H9 (cell line): Measurements from ENCODE around the gene CCSER1. TPM values are rescaled to one million over a fixed set of nuclear protein-coding genes. Genes with fewer than 3 reads are reported as not detected.

Source experiments
- DNase-seq: peaks from one replicate; pipeline ENCODE4 v3.0.0-alpha.2; 2017
- H2AFZ ChIP-seq: one replicate; pipeline ENCODE4 v1.6.1; 2013; ENCODE audit warnings: mild to moderate bottlenecking, low read length, control low read depth, moderate library complexity
- H2AK5ac ChIP-seq: 2 replicates; pipeline ENCODE4 v1.6.1; 2013; ENCODE audit warnings: low read length, control low read depth, mixed read lengths; ENCODE audit not compliant: insufficient read length
- H2BK120ac ChIP-seq: one replicate; pipeline ENCODE4 v1.6.1; 2013; ENCODE audit warnings: low read depth, mild to moderate bottlenecking, low read length, control low read depth, inconsistent platforms; ENCODE audit not compliant: poor library complexity, severe bottlenecking
- H2BK12ac ChIP-seq: 2 replicates; pipeline ENCODE4 v1.6.1; 2013; ENCODE audit warnings: low read length, control low read depth, mixed read lengths, low read depth; ENCODE audit not compliant: insufficient read length
- H2BK15ac ChIP-seq: 2 replicates; pipeline ENCODE4 v1.6.1; 2013; ENCODE audit warnings: low read depth, low read length, control low read depth
- H2BK20ac ChIP-seq: one replicate; pipeline ENCODE4 v1.6.1; 2013; ENCODE audit warnings: low read depth, mild to moderate bottlenecking, low read length, control low read depth, inconsistent platforms; ENCODE audit not compliant: poor library complexity, severe bottlenecking
- H2BK5ac ChIP-seq: 2 replicates; pipeline ENCODE4 v1.6.1; 2013; ENCODE audit warnings: low read length, control low read depth, mixed read lengths; ENCODE audit not compliant: insufficient read length
- H3K14ac ChIP-seq: 2 replicates; pipeline ENCODE4 v1.6.1; 2013; ENCODE audit warnings: low read length, control low read depth; ENCODE audit not compliant: insufficient read depth
- H3K18ac ChIP-seq: 2 replicates; pipeline ENCODE4 v1.6.1; 2013; ENCODE audit warnings: low read depth, mild to moderate bottlenecking, mixed read lengths, low read length, control low read depth; ENCODE audit not compliant: insufficient read length
- H3K23ac ChIP-seq: 2 replicates; pipeline ENCODE4 v1.6.1; 2013; ENCODE audit warnings: low read length, control low read depth, mixed read lengths, low read depth; ENCODE audit not compliant: insufficient read length
- H3K23me2 ChIP-seq: 2 replicates; pipeline ENCODE4 v1.6.1; 2013; ENCODE audit warnings: low read depth, mild to moderate bottlenecking, mixed read lengths, low read length, control low read depth; ENCODE audit not compliant: insufficient read length, poor library complexity, severe bottlenecking
- H3K27ac ChIP-seq: 2 replicates; pipeline ENCODE4 v1.5.1; 2013; ENCODE audit warnings: low read length, control low read depth, mixed read lengths, low read depth; ENCODE audit not compliant: insufficient read length
- H3K27me3 ChIP-seq: 2 replicates; pipeline ENCODE4 v1.6.1; 2013; ENCODE audit warnings: low read length, control low read depth, inconsistent platforms; ENCODE audit not compliant: insufficient read depth
- H3K4ac ChIP-seq: 2 replicates; pipeline ENCODE4 v1.6.1; 2013; ENCODE audit warnings: low read depth, mild to moderate bottlenecking, control low read depth, inconsistent platforms, low read length, moderate library complexity
- H3K4me1 ChIP-seq: 2 replicates; pipeline ENCODE4 v1.6.1; 2013; ENCODE audit warnings: low read length, control low read depth, inconsistent platforms; ENCODE audit not compliant: insufficient read depth
- H3K4me2 ChIP-seq: 2 replicates; pipeline ENCODE4 v1.6.1; 2013; ENCODE audit warnings: low read length, control low read depth, mixed read lengths; ENCODE audit not compliant: insufficient read length, insufficient read depth
- H3K56ac ChIP-seq: 2 replicates; pipeline ENCODE4 v1.6.1; 2013; ENCODE audit warnings: low read depth, mild to moderate bottlenecking, mixed read lengths, low read length, control low read depth; ENCODE audit not compliant: insufficient read length
- H3K79me1 ChIP-seq: 2 replicates; pipeline ENCODE4 v1.6.1; 2013; ENCODE audit warnings: low read depth, mild to moderate bottlenecking, moderate library complexity, low read length, control low read depth, inconsistent platforms; ENCODE audit not compliant: insufficient read depth, poor library complexity, severe bottlenecking
- H3K79me2 ChIP-seq: 2 replicates; pipeline ENCODE4 v1.6.1; 2013; ENCODE audit warnings: low read length, control low read depth, inconsistent platforms; ENCODE audit not compliant: insufficient read depth
- H3K9ac ChIP-seq: 2 replicates; pipeline ENCODE4 v1.6.1; 2013; ENCODE audit warnings: low read length, control low read depth, mixed read lengths; ENCODE audit not compliant: insufficient read length; ENCODE audit errors: extremely low read depth
- H3K9me3 ChIP-seq: one replicate; pipeline ENCODE4 v1.6.1; 2013; ENCODE audit warnings: low read depth, low read length, inconsistent platforms; ENCODE audit not compliant: control insufficient read depth
- H3T11ph ChIP-seq: one replicate; pipeline ENCODE4 v1.6.1; 2013; ENCODE audit warnings: mild to moderate bottlenecking, low read length, control low read depth, inconsistent platforms
- H4K20me1 ChIP-seq: one replicate; pipeline ENCODE4 v1.6.1; 2013; ENCODE audit not compliant: control insufficient read depth, insufficient read length, insufficient read depth
- H4K5ac ChIP-seq: 2 replicates; pipeline ENCODE4 v1.6.1; 2013; ENCODE audit warnings: low read depth, mild to moderate bottlenecking, mixed read lengths, low read length, control low read depth; ENCODE audit not compliant: insufficient read length
- H4K8ac ChIP-seq: replicated peaks from 2 replicates; pipeline ENCODE4 v1.6.1; 2013; ENCODE audit warnings: low read length, control low read depth, mixed read lengths, low read depth; ENCODE audit not compliant: insufficient read length
- H4K91ac ChIP-seq: 2 replicates; pipeline ENCODE4 v1.6.1; 2013; ENCODE audit warnings: low read depth, mild to moderate bottlenecking, moderate library complexity, mixed read lengths, low read length, control low read depth; ENCODE audit not compliant: insufficient read length
- H3K27ac Mint-ChIP-seq, 3 experiments: 2 replicates in 2 of 3; 3 replicates in 1 of 3; pipeline ENCODE4 v1.8.0; 2020 to 2021; ENCODE audit warnings: mixed read lengths in 3 of 3, mild to moderate bottlenecking in 1 of 3, moderate library complexity in 1 of 3
- H3K27me3 Mint-ChIP-seq: 2 replicates; pipeline ENCODE4 v1.8.0; 2021; ENCODE audit warnings: low read depth, mild to moderate bottlenecking, moderate library complexity, mixed read lengths
- H3K36me3 Mint-ChIP-seq, 3 experiments: 2 replicates in 2 of 3; 3 replicates in 1 of 3; pipeline ENCODE4 v1.8.0; 2020 to 2021; ENCODE audit warnings: low read depth in 3 of 3, mixed read lengths in 3 of 3; ENCODE audit not compliant: insufficient read depth in 1 of 3
- H3K4me1 Mint-ChIP-seq, 2 experiments: 2 replicates each; pipeline ENCODE4 v1.8.0; 2020; ENCODE audit warnings: mixed read lengths in 2 of 2
- H3K4me3 Mint-ChIP-seq, 2 experiments: 2 replicates in 1 of 2; 3 replicates in 1 of 2; pipeline ENCODE4 v1.8.0; 2020 to 2021; ENCODE audit warnings: mild to moderate bottlenecking in 2 of 2, mixed read lengths in 2 of 2, moderate library complexity in 1 of 2
- H3K9me3 Mint-ChIP-seq, 2 experiments: 2 replicates in 1 of 2; 3 replicates in 1 of 2; pipeline ENCODE4 v1.8.0; 2020; ENCODE audit warnings: mild to moderate bottlenecking in 2 of 2, mixed read lengths in 2 of 2, moderate library complexity in 1 of 2
- WGBS: extraction: QIAGEN DNeasy Blood & Tissue Kit; methylation state at CpG from one replicate; pipeline ENCODE4 v1.1.7; 2013; ENCODE audit warnings: missing lambda C conversion rate, low lambda C conversion rate, mixed read lengths; ENCODE audit not compliant: insufficient read length; ENCODE audit errors: extremely low coverage; 5-methylcytosine and 5-hydroxymethylcytosine counted together
- total RNA-seq: library from RNA; stranded (reverse); gene quantifications from 2 replicates; pipeline ENCODE4 v1.2.1, GENCODE V29; 2021
- TF ChIP-seq, protein P1 (sequence below): fragments of 200-600 bp; sonication (generic); conservative IDR thresholded peaks from 3 replicates; pipeline ENCODE4 v1.8.0; 2021; ENCODE audit warnings: antibody characterized with exemption, mild to moderate bottlenecking

Gene CCSER1
- total RNA-seq, 1 experiment from 2014 or later = 0.37 TPM

DNA sequence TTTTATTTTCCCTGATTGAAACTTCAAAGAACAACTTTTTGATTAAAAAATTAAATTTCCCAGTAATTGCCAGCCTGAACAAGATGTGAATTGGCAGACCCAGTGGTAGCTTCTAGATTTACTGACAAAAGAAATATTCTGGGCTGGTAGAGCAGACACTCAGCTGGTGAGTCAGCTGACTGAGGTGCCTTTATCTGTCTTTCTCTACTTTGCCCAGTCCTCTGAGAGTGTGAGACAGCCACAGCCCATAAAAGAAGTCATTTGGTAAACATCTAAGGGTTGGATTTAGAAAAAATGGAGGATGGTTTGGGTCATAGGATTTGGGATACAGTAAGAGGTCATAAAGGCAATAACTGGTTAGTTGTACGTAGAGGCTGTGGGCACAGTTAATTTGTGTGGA, 54.5 kb downstream of the CCSER1 start:
- no peak overlapping the region for H2BK15ac ChIP-seq
- no peaks in the 10 kb centered on the region for H3K27me3 Mint-ChIP-seq
- H4K8ac ChIP-seq = no peak overlapping the region
- no peak overlapping the region for H3K4ac ChIP-seq
- no CpG with 5 or more reads among the region's 1 CpG for WGBS
- no peak overlapping the region for H2AK5ac ChIP-seq
- no peak overlapping the region for H2BK12ac ChIP-seq
- H3K36me3 Mint-ChIP-seq = no peaks in the 10 kb centered on the region
- no peak overlapping the region for H3T11ph ChIP-seq
- H3K4me1 Mint-ChIP-seq = peaks cover 10 to 14% of the 10 kb centered on the region in 2 experiments
- no peak overlapping the region for H2BK120ac ChIP-seq
- DNase-seq = no peak
- no peaks in the 10 kb centered on the region for H3K79me2 ChIP-seq
- H4K20me1 ChIP-seq = no peaks in the 10 kb centered on the region
- no peak overlapping the region for H2BK20ac ChIP-seq
- H3K9me3 Mint-ChIP-seq = no peaks in the 10 kb centered on the region
- no peak overlapping the region for H4K5ac ChIP-seq
- H3K23me2 ChIP-seq = no peaks in the 10 kb centered on the region
- no peak overlapping the region for H2BK5ac ChIP-seq
- H3K27ac Mint-ChIP-seq = no peak overlapping the region; a peak in 1 of 7 replicates
- no peak overlapping the region for H3K9ac ChIP-seq
- no peak overlapping the region for H3K4me2 ChIP-seq
- no peak overlapping the region for H3K23ac ChIP-seq
- TF ChIP-seq, protein P1, sequence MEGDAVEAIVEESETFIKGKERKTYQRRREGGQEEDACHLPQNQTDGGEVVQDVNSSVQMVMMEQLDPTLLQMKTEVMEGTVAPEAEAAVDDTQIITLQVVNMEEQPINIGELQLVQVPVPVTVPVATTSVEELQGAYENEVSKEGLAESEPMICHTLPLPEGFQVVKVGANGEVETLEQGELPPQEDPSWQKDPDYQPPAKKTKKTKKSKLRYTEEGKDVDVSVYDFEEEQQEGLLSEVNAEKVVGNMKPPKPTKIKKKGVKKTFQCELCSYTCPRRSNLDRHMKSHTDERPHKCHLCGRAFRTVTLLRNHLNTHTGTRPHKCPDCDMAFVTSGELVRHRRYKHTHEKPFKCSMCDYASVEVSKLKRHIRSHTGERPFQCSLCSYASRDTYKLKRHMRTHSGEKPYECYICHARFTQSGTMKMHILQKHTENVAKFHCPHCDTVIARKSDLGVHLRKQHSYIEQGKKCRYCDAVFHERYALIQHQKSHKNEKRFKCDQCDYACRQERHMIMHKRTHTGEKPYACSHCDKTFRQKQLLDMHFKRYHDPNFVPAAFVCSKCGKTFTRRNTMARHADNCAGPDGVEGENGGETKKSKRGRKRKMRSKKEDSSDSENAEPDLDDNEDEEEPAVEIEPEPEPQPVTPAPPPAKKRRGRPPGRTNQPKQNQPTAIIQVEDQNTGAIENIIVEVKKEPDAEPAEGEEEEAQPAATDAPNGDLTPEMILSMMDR = no peak
- no peak overlapping the region for H3K4me3 Mint-ChIP-seq
- H3K9me3 ChIP-seq = no peaks in the 10 kb centered on the region
- H3K79me1 ChIP-seq = no peaks in the 10 kb centered on the region
- H3K27me3 ChIP-seq = no peaks in the 10 kb centered on the region; the same call in 1 of the 2 replicates
- H3K14ac ChIP-seq = no peak overlapping the region
- H2AFZ ChIP-seq = no peak overlapping the region
- H3K18ac ChIP-seq = no peak overlapping the region
- H3K4me1 ChIP-seq = peaks cover 2% of the 10 kb centered on the region; the same call in 1 of the 2 replicates
- no peak overlapping the region for H4K91ac ChIP-seq
- H3K56ac ChIP-seq = no peak overlapping the region
- no peak overlapping the region for H3K27ac ChIP-seq
